ENCODE results near the gene TUBE1. TPM values are rescaled to one million over a fixed set of nuclear protein-coding genes. Genes with fewer than 3 reads are reported as not detected.

TUBE1 gene
- total and polyA plus RNA-seq, 2 donors (not counting 3 experiments of a cell fraction or from before 2014, with no cell fraction given) = 6.7 to 15.8 TPM

DNA sequence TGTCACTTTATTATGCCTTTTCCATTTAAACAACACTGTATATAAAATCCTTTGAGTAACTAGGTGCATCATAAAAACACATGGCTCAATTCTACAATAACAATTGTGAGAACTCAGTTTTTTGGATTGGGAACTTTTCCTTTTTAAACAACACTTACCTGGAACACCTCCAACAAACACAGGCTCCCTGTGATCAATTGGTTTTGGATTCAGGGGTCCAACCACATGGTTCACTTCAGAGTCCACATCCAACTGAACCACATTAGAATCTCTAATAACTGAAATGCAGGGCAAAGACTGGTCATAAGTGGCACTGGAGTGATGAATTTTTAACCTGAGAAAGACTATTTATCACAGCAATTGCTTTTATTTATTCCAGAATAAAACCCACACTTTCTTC lies 26.6 kb upstream of the TUBE1 start:
- no peak for DNase-seq (ENCODE audit: low read depth, low spot score)
- H3K9ac ChIP-seq (replicated peaks; ENCODE audit: extremely low read depth, insufficient read depth, low read length) = no peak overlapping the region
- H3K9me1 ChIP-seq (replicated peaks; ENCODE audit: control insufficient read depth, extremely low read depth, insufficient read depth, low read length) = no peaks in the 10 kb centered on the region
- TF ChIP-seq, protein P1, sequence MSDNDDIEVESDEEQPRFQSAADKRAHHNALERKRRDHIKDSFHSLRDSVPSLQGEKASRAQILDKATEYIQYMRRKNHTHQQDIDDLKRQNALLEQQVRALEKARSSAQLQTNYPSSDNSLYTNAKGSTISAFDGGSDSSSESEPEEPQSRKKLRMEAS (IDR thresholded peaks at IDR 0.05; ENCODE audit: insufficient read depth, insufficient read length) = no peak
- TF ChIP-seq FOS (IDR thresholded peaks at IDR 0.05; ENCODE audit: borderline replicate concordance, insufficient read depth, low read length) (no peak), JUN (IDR thresholded peaks at IDR 0.05; ENCODE audit: borderline replicate concordance, insufficient read depth, insufficient read length, low read depth) (no peak), MYC (IDR thresholded peaks at IDR 0.05; ENCODE audit: low read depth, low read length) (no peak), POLR2AphosphoS5 (IDR thresholded peaks at IDR 0.05; ENCODE audit: insufficient read depth, low read depth, low read length) (no peak), EZH2 (IDR thresholded peaks at IDR 0.05; ENCODE audit: borderline replicate concordance, low read depth, low read length, severe bottlenecking) (no peak)
- TF ChIP-seq, protein P2, sequence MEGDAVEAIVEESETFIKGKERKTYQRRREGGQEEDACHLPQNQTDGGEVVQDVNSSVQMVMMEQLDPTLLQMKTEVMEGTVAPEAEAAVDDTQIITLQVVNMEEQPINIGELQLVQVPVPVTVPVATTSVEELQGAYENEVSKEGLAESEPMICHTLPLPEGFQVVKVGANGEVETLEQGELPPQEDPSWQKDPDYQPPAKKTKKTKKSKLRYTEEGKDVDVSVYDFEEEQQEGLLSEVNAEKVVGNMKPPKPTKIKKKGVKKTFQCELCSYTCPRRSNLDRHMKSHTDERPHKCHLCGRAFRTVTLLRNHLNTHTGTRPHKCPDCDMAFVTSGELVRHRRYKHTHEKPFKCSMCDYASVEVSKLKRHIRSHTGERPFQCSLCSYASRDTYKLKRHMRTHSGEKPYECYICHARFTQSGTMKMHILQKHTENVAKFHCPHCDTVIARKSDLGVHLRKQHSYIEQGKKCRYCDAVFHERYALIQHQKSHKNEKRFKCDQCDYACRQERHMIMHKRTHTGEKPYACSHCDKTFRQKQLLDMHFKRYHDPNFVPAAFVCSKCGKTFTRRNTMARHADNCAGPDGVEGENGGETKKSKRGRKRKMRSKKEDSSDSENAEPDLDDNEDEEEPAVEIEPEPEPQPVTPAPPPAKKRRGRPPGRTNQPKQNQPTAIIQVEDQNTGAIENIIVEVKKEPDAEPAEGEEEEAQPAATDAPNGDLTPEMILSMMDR (IDR thresholded peaks at IDR 0.05; ENCODE audit: extremely low read depth in 1 of 2, insufficient read depth in 1 of 2, low read depth in 1 of 2, low read length in 2 of 2) = no peak
- H3K4me2 ChIP-seq (ENCODE audit: insufficient read depth, low read length) = no peak overlapping the region
- no TSS peak for BruUV-seq (replicated peaks)
- no peak overlapping the region for H2AFZ ChIP-seq (ENCODE audit: low read depth, low read length)
- H3K9me3 ChIP-seq (replicated peaks; ENCODE audit: control insufficient read depth, insufficient read depth, low read length) = no peaks in the 10 kb centered on the region
- CTCF ChIA-PET = no interaction called here
- no peak for FAIRE-seq
- peaks cover 8% of the 10 kb centered on the region for H3K4me1 ChIP-seq (ENCODE audit: control insufficient read depth, extremely low read depth, insufficient read depth, low read length)
- peaks cover 59 to 75% of the 10 kb centered on the region in 2 experiments for H3K36me3 ChIP-seq (ENCODE audit: control insufficient read depth in 2 of 2, extremely low read depth in 1 of 2, insufficient read depth in 2 of 2, low read length in 2 of 2)
- no peaks in the 10 kb centered on the region for H4K20me1 ChIP-seq (replicated peaks; ENCODE audit: control insufficient read depth, extremely low read depth, insufficient read depth, low read length)
- intact Hi-C loops (cut with micrococcal nuclease) (no loop called here), dilution Hi-C loops (cut with MboI; ENCODE audit: extremely low pct_ligation_motif_present, low sequenced_read_pairs) (no loop called here)
- H3K27me3 ChIP-seq (ENCODE audit: control insufficient read depth in 2 of 2, insufficient read depth in 2 of 2, low read length in 2 of 2) = no peaks in the 10 kb centered on the region
- H3K79me2 ChIP-seq (ENCODE audit: control insufficient read depth, insufficient read depth, low read length) = no peaks in the 10 kb centered on the region
- no peak overlapping the region for H3K4me3 ChIP-seq (replicated peaks in 1 of 3; ENCODE audit: insufficient read depth in 1 of 3, low read depth in 1 of 3, low read length in 3 of 3)
- POLR2A ChIA-PET = no interaction called here
- no peak overlapping the region for H3K27ac ChIP-seq (ENCODE audit: insufficient read depth, low read depth, low read length)

Data from endothelial cell of umbilical vein (primary cell).